Activated CD8-positive, alpha-beta memory T cell treated with anti-CD3 and anti-CD28 coated beads for 48 hours (primary cell): ENCODE results near the gene TKFC.

Experiments
- DNase-seq, 3 experiments: peaks; one replicate each; pipeline ENCODE4 v3.0.0-alpha.2; 2020; ENCODE audit warnings: low read depth in 2 of 3, low spot score in 2 of 3

The TKFC gene

DNA sequence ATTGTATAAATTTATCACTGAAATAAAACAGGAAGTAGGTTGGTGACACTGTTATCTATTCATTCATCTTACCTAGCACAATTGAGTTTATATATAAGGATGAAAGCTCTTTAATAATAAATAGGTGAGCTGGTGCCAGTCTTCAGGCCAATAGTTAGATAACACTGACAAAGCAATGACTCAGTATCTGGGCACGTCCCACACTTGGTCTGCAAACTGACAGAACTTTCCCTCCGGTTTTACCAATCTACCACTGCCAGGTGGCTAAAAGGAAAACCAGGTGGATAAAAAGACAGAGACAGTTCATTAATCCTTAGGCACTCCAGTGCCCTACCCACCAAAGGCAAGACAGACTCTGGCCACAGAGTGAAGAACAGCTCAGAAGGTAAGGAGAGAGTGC, 17.8 kb upstream of the TKFC start:
- no peak for DNase-seq

DNA sequence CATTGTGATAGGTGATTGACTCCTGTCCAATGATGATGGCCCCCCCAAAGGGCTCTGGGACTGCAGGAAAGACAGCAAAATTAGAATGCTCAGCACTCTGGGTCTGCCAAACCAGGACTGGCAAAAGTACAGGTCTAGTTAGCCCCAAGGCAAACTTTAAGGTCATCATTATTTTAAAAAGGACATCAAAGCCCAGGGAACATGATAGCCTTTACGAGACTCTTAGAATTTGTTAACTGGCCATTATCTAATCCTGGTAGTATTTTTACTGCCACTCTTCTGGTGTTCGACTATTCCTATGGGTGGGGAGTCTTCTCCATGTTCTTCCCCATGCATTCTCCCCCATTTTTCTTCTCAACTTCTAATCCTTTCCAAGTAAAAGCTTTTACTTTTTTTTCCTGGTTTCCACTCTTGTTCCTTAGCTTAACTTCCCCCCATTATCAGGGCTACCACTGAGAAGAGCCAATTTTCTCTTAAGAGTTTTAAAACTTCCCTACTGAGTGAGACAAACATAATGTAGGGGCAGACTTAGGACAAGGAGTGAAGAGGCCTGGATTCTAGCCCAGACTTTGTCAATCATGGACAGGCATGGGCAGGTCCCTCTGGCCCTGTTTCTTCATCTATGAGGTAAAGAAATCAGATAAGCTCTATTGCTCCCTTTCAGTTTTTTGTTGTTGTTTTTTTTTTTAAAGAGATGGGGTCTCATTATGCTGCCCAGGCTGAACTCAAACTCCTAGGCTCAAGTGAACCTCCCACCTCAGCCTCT, 7.2 kb upstream of the TKFC start:
- no peak for DNase-seq

DNA sequence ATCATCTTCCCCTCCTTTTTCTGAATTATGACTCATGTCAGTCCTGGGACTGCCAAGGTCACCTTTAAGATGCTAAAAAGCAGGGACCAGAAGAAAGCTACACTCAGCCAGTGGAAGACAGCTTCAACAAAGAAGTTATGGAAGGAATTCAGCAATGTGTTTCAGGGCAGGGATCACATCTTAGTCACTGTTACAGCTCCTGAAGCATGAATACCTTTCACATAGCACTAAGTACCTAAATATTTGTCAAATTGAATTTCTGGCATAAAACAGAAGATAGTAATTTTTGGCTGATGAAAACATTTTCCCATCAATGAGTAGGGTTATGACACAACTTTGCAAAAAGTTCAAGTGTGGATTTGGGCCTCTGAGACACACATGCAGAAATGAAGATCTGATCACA, 5.4 kb upstream of the TKFC start:
- DNase-seq: no peak

DNA sequence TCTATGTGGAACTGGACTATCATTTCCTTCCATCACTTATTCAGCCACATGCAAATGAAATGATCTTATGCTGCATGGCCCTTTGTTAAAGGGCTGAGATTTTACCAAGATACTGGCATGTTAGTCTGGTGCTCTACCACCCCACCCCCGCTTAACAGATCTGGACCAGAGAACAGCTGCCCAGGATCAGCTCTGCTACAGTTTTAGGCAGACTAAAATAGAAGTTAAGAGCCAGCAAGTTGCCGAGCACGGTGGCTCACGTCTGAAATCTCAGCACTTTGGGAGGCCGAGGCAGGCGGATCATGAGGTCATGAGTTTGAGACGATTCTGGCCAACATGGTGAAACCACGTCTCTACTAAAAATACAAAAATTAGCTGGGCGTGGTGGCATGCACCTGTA, 4.7 kb upstream of the TKFC start:
- DNase-seq: no peak

DNA sequence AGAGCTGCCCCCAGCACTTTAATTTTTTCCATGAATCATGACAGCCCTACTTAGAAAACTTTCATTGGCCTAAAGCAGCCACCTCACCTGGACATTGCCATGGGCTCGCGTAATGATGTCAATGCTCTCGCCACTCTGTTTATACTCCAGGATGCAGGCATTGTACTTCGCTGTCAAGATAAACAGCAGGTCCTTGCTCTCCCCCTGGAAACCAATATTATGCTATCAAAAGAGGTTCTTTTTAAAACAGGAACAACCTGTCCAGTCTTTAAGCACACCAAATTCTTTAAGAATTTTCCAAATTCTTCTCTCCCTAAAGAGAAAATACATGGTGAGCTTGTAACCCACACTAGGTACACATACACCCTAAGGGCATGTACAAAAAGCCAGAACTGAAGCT, 3.2 kb upstream of the TKFC start:
- DNase-seq: no peak

DNA sequence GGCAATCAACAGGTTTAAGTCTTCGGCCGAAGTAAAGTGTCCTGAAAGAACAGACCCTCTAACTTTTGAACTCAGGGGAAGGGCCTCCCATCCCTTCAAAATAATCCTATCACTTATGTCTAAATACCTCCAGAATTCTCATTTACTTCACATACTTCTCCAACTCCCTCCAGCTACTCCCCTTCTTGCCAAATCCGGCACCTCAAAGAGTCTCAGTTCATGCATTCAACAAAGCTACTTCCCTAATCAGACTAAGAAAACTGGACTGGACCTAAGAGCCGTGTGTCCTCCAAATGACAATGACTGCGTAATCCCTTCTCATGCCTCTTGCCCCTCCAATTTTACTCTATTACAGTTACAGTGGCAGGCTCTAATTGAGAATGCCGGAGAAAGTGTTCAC, 1.4 kb upstream of the TKFC start:
- DNase-seq: no peak

DNA sequence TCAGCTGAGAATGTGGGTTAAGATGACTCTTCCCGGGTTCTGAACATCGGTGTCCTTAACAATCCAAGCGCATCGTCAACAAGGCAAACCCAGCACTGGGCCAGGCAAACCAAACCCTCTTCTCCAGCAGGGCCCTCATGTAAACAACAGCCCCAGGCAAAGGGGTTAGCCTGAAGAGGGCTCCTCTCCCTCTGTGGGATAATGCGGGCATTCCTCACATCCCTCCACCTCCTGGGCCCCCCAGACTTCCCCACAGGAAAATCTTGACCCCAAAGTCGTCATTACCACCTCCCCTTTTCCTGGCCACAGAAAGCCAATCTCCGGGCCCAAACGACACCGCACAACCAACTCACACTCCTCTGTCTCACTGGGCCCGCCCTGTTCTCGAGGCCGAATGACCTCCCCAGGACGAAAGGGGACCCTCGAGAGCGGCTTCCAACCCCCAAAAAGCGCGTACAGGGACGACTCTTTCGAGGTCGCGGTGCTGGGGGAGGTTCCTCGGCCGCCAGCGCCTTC, 689 bp upstream of the TKFC start:
- no peak for DNase-seq

DNA sequence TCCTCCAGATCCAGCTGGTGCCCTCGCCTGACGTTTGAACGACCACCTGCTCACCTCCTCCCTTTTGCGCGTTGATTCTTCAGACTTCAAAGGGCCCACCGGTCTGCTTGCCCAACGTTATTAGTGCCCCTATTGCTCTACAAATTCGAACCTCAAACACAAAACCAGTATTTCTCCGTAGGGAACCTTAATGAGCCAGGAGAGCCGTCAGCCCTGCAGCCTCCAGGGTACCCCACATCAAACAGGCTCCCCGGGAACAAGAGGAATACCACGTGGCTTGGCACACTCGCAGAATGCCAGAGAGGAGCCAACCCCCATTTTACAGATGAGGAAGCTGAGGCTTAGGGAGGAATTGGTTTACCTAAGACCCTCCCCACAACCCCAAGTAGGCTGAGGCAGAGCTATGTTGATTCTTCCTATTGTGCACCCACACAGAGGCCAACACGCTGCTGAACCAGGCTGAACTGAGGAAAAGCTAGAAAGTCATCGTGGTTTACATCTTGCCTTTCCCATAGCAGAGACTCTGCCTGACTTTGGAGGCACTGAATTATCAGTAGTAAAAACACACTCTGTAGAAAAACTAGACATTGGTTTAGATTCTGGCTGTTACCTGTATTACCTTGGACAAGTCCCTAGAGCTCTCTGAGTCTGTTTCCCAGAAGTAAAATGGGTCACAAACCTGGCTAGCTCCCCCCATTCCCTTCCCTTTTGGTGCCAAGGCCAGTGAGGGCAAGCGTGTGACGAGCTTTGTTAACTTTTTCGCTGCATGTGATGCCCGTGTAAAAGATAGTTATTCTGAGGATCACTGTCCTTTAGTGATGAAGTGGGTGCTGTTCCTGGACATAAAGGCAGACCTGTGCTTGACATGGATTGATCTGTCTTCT, 764 bp downstream of the TKFC start:
- DNase-seq: peak in 2 of 3 experiments; percentile 11 to 13

DNA sequence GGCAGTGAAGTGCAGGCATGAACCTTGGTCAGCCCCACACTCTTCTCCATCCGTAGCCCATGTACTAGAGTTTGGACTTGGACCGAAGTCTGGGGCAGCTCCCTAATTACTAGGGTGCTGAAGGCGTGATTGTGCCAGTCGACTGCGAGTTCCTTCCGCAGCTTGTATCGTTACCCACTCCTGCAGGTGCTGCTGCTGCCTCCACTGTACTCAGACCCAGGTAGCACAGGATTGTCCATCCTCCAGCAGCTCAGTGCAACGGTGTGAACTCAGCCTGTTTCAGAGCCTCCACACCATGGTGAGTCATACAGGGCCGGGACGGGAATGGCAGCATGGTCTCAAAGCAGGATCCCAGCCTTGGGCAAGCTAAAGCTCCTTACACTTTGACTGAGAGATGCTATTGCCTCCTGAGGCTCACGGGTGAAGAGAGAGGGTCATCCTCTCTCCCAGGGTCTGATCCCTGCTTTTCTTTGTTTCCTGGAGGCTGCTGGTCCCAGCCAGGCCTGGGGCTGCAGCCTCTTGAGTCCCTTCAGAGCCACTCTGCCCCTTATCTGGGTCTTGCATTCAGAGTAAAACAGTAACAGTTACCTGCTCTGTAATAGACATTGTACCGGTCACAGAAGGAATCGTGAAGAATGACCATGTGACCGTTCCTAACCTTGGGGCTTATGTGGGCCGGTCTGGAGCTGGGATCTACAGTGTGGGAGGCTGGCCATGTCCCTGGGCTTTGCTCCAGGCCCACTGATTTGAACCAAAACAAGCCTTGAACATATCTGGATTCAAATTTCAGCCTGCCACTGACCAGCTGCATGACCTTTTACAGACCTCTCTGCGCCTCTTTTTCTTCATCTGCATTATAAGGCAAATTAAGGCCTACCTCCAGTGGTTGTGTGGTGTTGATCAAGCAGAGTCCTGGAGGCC, 1.7 kb downstream of the TKFC start:
- no peak for DNase-seq

DNA sequence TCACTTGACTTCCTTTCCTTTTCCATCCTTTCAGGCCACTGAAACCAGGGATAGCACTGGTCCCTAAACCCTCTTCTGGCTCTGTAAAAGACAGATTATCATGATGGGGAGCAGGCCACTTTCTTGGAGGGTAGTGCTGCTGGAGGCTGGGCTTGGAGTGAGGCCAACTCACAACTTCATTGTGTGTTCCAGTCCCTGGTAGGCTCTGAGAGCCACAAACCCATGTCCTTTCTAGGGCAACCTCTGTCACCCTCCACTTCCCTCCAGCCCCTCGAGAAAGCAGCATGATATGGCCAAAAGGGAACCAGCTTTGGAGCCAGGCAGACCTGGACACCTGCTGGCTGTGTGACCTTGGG, 2.3 kb downstream of the TKFC start:
- no peak for DNase-seq

DNA sequence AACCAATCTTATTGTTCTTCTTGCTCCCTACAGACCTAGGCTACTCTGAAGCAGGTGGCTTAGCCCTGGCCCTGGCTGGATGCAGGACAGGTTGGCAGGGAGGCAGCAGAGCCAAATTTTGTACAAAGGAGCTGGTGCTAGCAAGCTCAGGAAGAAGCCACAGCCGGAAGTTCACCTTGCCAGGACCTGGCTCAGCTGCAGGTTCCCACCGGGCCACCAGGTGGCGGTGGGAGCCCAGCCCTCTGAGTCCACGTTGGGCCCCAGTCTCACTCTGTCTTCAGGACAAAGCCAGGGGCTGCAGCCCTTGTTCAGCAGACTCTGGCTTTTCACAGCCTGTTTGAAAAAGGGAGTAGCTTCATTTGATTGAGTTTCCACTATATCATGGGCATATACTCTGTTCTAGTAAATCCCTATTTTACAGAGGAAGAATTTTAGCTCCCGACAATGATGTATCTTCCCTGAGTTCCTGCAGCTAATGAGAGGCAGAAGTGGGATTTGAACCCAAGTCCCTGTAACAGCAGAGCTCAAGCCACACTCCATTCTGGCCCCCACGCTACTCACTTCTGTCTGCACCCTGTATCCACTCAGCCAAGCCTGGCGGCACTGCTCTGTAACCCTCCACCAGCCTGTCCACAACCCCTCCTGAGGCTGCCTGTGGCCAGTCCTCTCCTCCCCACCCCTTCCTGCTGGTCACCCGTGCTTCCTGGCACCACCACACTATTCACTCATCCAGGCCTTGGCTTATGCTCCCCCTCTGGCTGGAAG, 3.3 kb downstream of the TKFC start:
- peak; percentile 58 to 60 (median 59) for DNase-seq

DNA sequence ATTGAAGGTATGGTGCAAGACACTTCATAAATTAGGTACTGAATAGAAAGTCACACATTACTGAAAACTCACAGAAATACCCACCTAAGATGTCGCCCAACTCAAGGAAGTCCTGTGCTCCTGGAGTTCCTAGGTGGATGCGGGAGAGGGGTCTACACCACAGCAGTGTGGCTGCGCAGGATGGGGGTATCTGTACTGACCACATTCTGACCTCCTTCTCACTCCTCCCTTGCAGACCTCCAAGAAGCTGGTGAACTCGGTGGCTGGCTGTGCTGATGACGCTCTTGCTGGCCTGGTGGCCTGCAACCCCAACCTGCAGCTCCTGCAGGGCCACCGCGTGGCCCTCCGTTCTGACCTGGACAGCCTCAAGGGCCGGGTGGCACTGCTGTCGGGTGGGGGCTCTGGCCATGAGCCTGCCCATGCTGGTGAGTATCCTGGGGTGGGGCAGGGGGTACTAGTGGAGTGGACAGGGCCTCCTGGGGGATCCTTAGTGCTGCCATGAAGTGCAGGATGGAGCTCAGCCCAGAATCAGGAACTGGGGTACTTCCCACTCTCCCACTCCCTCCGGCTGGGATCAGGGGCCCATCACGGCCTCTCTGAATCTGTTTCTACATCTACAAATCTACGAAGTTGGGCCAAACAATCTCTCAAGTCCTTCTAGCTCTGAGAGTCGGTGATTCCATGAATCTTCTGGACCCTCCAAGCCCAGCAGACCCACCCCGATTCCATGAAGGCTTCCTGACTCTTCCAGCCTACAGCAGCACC, 4.9 kb downstream of the TKFC start:
- DNase-seq: no peak

DNA sequence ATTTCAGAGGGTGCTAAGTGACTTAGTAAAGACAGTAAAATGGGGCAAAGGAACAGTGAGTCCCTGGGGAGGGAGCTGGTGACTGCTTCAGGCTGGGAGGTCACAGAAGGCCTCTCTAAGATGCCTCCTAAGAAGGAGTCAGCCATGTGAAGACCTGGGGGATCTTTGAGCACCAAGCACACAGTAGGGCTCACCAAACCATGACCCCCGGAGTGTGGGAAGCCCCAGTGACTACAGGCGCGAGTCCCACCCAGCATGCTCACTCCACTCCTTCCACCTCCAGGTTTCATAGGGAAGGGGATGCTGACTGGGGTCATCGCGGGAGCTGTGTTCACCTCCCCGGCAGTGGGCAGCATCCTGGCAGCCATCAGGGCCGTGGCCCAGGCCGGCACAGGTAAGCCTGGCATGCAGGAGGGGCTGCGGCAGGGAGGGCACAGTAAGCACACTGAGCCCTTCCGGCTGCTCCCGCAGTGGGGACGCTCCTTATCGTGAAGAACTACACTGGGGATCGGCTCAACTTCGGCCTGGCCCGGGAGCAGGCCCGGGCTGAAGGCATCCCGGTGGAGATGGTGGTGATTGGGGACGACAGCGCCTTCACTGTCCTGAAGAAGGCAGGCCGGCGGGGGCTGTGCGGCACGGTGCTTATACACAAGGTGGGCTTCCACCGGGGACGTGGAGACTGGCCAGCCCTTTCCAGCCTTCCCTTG, 5.9 kb downstream of the TKFC start:
- no peak for DNase-seq

DNA sequence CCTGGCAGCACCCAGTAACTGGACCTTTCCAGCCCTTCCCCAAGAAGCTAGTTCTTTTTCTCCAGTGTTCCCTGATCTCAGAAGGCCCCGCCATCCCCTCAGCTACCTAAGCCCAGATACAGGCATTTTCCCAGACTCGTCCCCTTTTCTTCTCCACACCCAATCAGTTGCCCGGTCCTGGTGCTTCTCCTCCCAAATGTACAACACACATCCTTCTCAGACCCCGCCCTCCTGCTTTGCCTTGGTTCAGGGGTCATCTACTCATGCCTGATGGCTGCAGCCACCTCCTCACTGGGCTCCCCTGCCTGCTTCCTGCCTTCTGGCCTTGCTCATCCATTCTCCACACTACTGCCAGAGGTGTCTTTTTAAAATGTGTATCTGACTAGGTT, 6.5 kb downstream of the TKFC start:
- DNase-seq: no peak

DNA sequence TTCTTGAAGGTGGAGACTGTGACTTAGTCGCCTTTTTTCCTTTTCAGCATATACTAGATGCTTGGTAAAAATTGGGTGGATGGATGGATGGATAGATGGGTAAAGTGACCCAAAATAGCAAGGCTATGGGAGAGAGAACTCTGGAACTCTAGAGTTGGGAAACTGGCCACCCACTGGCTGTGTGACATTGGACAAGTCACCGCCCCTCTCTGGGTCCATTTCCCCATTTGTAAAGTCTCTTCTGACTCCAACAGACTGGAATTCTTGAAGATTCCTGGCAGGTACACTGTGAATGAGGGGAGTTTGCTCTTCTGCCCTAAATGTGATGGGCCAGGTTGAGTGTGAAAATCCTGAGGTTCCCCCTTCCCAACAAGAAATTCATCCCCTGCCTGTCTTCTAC, 8.0 kb downstream of the TKFC start:
- no peak for DNase-seq

DNA sequence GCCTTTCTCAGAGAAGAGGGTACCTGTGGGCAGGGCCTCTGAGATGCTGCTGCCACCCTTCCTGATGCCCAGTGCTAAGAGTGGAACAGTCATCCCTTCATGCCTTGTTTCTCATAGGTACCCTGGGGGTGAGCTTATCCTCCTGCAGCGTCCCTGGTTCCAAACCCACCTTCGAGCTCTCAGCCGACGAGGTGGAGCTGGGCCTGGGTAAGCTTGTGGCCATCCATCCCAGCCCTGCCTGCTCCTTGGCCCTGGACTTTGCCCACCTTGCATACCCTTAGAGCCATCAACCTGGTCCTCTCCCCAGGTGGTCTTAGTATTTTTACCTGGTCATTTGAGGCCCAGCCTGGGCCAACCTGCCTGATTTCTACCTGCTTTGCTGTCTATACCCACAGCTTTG, 8.7 kb downstream of the TKFC start:
- no peak for DNase-seq

DNA sequence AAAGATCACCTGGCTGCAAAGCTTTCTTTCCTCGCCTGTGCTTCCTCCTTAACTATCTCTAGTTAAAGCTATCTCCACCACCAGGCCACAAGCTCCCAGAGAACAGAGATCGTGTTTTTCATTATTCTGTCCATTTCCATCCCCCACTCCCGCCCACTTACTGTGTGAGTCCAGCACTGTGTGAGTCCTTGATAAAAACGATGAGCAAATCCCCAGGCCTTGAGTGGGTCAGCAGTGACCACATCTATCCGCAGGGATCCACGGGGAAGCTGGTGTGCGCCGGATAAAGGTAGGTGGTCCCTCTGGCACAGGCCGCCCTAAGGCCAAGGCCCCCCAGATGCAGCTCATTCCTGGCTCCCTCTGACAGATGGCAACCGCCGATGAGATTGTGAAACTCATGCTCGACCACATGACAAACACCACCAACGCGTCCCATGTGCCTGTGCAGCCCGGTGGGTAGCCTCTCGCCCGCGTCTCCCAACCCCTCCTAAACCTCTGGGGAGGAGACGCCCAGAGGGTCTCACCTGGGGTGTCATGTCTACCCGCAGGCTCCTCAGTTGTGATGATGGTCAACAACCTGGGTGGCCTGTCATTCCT, 9.3 kb downstream of the TKFC start:
- DNase-seq: no peak

DNA sequence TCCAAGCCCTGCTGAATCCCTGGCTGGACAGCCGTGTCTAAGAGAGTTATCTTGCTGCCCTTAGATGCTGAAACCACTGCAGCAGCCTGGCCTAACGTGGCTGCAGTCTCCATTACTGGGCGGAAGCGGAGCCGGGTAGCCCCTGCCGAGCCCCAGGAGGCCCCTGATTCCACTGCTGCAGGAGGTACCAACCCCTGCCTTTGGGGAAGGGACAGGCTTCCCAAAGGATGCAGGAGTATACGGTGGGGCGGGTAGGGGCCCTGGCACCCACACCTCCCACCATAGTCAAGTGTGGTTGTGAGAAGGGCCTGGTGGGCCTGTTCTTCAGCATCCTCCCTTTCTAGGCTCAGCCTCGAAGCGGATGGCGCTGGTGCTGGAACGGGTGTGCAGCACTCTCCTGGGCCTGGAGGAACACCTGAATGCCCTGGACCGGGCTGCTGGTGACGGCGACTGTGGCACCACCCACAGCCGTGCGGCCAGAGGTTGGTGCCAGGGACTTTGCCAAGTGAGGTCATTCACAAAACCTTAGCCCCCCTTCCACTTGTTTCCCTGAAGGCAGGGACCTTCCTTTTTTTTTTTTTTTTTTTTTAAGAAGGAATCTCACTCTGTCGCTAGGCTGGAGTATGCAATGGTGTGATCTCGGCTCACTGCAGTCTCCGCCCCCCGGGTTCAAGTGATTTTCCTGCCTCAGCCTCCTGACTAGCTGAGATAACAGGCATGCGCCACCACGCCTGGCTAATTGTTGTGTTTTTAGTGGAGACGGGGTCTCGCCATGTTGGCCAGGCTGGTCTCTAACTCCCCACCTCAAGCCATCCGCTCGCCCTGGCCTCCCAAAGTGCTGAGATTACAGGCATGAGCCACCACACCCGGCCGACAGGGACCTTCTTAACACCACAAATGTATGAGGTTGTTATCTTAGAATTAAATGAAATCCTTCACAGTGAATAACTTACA, 11.0 kb downstream of the TKFC start:
- no peak for DNase-seq
